Measurements from ENCODE around the gene SH2D6. TPM values are rescaled to one million over a fixed set of nuclear protein-coding genes. Genes with fewer than 3 reads are reported as not detected.

The SH2D6 gene
- total and polyA plus RNA-seq, 11 donors = not detected

DNA sequence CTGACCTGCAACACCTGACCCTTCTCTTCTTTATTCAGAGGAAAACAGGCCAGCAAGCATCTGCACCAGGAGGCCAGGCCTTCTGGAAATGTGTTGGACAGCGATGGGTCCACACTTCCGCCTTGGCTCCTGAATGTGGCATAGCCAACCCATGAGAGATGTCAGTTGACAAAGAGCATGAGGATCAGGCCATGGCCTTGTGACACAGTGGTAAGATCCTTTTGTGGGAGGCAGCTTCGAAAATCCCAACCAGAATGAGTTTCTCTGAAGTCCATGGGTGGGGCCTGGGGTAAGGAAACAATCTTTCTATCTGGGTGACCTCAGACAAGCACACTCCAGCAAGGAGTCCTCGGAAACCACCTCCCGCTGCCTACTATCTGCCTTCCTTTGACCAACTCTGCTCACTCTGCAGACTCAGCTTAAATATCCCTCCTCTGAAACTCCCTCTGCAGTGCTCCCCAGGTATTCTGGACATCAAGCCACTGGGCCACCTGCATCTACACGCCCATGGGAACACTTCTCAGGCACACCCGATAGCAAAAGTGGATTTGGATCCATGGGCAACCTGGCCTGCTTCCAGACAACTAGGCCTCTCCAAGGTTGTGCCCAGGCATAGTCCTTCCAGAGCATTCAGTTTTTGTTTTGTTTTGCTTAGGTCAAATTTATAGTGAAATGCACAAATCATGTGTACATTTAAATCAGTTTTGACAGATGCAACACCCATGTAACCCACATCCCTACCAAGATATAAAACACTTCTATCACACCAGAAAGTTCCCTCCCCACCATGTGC, 3.6 kb upstream of the SH2D6 start:
- Histone ChIP-seq H3K4me1 (peaks cover 5 to 56% (median 20%) of the 10 kb centered on the region in 12 donors), H3K27ac (no peak overlapping the region), H3K27me3 (peaks cover 0 to 12% (median 5%) of the 10 kb centered on the region in 9 donors), H3K4me3 (no peak overlapping the region), H3K9me3 (no peaks in the 10 kb centered on the region), H3K36me3 (no peaks in the 10 kb centered on the region)
- intact Hi-C loops (cut with DNase I) = loop anchor here in 1 of 10 donors (5.0 kb wide), 1 partner anchor 202 kb away; the partner anchor contains the start of gene USP39
- 90 to 94% (median 92%) methylated on average over 7 of the region's 7 CpGs for WGBS, 4 donors
- ATAC-seq (no peak), DNase-seq (peak in 1 of 5 donors; percentile 24)
- TF ChIP-seq CTCF (IDR thresholded peaks at IDR 0.05) (no peak), POLR2A (IDR thresholded peaks at IDR 0.05) (no peak)

DNA sequence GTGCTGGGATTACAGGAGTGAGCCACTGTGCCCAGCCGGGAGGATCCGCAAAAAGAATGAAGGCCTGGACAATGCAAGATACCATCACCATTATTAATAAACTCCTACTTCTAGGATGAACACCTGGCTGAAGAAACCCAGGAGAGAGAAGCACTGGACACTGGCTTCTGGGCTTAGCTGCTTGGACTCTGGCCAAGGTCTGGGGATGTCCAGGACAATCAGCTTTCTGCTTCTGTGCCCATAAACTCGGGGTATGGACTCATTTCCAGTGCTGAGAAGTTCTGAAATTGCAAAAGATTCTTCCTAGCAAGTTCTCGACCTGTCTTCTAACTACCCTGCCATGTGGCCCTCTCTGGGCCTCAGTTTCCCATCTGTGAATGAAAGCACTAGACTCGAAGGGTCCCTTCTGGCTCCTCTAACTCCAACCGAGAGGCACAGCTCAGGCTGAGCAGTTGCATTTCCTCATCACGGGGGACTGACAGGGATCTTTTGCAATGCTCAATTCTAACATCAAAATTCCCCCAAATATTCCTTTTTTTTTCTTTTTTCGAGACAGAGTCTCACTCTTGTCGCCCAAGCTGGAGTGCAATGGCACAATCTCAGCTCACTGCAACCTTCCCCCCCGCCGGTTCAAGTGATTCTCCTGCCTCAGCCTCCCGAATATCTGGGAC, 2.4 kb upstream of the SH2D6 start:
- Histone ChIP-seq H3K27ac (peak overlapping the region in 1 of 12 donors; percentile 47), H3K36me3 (no peaks in the 10 kb centered on the region), H3K27me3 (peaks cover 0 to 12% (median 5%) of the 10 kb centered on the region in 9 donors), H3K9me3 (no peaks in the 10 kb centered on the region), H3K4me1 (peaks cover 5 to 56% (median 27%) of the 10 kb centered on the region in 12 donors), H3K4me3 (no peak overlapping the region)
- intact Hi-C loops (cut with DNase I) = loop anchor here in 1 of 10 donors (5.0 kb wide), 1 partner anchor 201 kb away; the partner anchor contains the start of gene USP39
- ATAC-seq (no peak), DNase-seq (peak in 1 of 5 donors; percentile 14)
- TF ChIP-seq POLR2A (IDR thresholded peaks at IDR 0.05) (no peak), CTCF (IDR thresholded peaks at IDR 0.05) (no peak)
- WGBS, 4 donors = 78 to 86% (median 81%) methylated on average over 12 of the region's 12 CpGs

DNA sequence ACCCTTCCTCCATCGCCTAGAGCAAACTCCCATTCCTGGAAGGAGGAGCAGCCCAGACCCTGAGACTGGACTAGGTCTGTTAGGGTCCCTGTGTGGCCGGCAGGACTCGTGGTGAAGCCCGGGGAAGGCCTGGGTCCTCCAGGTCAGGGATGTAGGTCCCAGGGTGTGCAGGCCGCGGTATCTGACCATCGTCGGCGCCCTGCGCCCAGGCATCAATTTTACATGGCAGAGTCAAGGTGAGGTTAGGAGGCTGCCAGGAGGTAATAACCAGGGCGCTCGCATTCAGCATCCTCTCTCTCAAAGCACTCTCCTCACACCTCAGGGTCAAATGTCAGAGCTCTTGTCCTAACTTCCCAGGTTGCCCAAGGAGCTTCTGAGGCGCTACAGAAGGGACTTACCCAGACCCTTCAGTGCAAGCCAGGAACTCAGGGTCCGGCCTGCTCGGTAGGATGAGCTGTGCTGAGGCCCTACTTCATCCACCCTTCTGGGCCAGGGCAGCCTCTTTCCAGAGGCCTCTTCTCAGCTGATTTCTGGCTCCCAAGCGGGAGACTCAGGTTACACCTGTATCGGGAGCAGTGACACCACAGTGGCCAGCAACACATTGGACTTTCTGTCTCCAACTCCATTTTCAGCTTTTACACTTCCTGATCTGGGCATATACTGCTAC, 628 bp downstream of the SH2D6 start:
- TF ChIP-seq POLR2A (IDR thresholded peaks at IDR 0.05) (no peak), CTCF (IDR thresholded peaks at IDR 0.05) (no peak)
- ATAC-seq (peak in 1 of 4 donors; percentile 6), DNase-seq (peak in 1 of 5 donors; percentile 65)
- Histone ChIP-seq H3K36me3 (no peaks in the 10 kb centered on the region), H3K27ac (peak overlapping the region; percentile 85 to 97 (median 94)), H3K4me1 (peaks cover 5 to 54% (median 24%) of the 10 kb centered on the region in 12 donors), H3K4me3 (peak overlapping the region; percentile 68 to 86 (median 76)), H3K27me3 (peaks cover 0 to 2% (median 0%) of the 10 kb centered on the region in 9 donors), H3K9me3 (no peaks in the 10 kb centered on the region)
- intact Hi-C loops (cut with DNase I) = loop anchor here in 1 of 10 donors (5.0 kb wide), 1 partner anchor 198 kb away; the partner anchor contains the start of gene USP39
- WGBS, 4 donors = 56 to 64% (median 61%) methylated on average over 16 to 17 of the region's 17 CpGs

All from heart left ventricle (tissue), 16 donors.